ENCODE measurements around the gene FAAP20.

DNA sequence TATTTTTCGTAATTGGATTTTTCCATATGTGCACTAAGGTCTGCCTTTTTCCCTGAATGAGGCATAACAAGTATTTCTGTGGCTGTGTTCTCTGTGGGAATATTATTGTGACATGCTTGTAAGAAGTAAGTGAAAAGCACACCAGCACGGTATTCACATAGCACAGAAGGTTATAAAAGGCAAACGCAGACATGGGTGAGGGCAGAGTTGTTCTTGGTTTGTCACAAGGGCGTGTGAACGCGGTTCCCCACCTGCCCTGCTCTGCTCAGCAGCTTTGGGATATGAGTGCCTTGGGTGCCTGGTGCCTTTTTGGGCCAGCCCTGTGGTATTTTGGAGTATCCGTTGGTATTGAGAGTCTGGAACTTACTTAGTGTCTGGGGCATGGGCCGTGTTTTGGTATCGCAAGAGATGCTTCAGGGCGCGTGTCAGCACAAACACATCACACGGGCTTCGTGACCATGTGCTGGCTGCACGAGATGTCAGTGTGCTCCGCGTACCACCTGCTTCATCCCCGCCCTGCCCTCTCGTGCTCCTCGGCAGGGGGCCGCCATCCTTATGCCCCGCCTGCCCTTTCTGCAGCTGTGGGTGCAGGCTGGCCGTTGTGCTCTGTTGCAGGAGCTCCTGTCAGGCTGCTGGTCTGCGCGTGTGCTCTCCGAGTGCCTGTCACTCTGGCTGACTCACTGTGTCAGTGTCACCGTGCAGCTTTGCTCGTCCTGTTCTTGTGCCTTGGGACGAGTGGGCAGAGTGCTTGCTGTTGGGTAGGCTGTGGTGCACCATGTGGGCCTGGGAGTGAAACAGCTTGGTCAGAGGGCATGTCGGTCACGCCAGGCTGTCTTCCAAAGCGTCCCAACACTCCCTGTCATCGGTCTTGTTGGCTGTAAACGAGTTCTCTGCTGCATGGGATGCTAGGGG is 48.5 kb upstream of the FAAP20 start:
- TF ChIP-seq, protein P1, sequence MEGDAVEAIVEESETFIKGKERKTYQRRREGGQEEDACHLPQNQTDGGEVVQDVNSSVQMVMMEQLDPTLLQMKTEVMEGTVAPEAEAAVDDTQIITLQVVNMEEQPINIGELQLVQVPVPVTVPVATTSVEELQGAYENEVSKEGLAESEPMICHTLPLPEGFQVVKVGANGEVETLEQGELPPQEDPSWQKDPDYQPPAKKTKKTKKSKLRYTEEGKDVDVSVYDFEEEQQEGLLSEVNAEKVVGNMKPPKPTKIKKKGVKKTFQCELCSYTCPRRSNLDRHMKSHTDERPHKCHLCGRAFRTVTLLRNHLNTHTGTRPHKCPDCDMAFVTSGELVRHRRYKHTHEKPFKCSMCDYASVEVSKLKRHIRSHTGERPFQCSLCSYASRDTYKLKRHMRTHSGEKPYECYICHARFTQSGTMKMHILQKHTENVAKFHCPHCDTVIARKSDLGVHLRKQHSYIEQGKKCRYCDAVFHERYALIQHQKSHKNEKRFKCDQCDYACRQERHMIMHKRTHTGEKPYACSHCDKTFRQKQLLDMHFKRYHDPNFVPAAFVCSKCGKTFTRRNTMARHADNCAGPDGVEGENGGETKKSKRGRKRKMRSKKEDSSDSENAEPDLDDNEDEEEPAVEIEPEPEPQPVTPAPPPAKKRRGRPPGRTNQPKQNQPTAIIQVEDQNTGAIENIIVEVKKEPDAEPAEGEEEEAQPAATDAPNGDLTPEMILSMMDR (IDR thresholded peaks at IDR 0.05; ENCODE audit: insufficient read depth, low read depth, low read length) = no peak
- no peak for TF ChIP-seq EZH2 (IDR thresholded peaks at IDR 0.05; ENCODE audit: insufficient read depth, low read length)
